Astrocyte of the spinal cord (primary cell): Measurements from ENCODE around the gene NLRP6.
"Not testable (repeated sequence)": the region's sequence is repeated elsewhere in the genome, so short reads cannot be mapped to it uniquely, and the experiment has no call there.

Experiments
- DNase-seq: peaks from one replicate; pipeline ENCODE4 v3.0.0; 2011; ENCODE audit warnings: low read depth, low spot score
- H3K4me3 ChIP-seq: 2 replicates; pipeline ENCODE4 v1.5.1; 2011; ENCODE audit warnings: low read depth, mild to moderate bottlenecking, low read length, moderate library complexity
- CTCF ChIP-seq: IDR thresholded peaks from 2 replicates; pipeline ENCODE4 v1.5.1; 2012; ENCODE audit warnings: low read depth, mild to moderate bottlenecking, low read length, inconsistent platforms
- in situ Hi-C: cut with HindIII; loops from 2 replicates; pipeline ENCODE4 v1.10.0; 2017; ENCODE audit warnings: low sequenced_read_pairs

NLRP6 gene

GRCh38 chr11:282171-282570 lies 4.0 kb downstream of the NLRP6 start:
- no peak overlapping the region for H3K4me3 ChIP-seq
- DNase-seq: no peak

GRCh38 chr11:282630-283360 lies 4.6 kb downstream of the NLRP6 start:
- no peak overlapping the region for H3K4me3 ChIP-seq
- no peak for TF ChIP-seq CTCF
- in situ Hi-C loops: no loop called here
- no peak for DNase-seq

More at GRCh38 chr11:282171-282570, 4.0 kb downstream of the NLRP6 start:
- in situ Hi-C loops: no loop called here
- TF ChIP-seq CTCF: no peak

GRCh38 chr11:283405-284104 lies 5.3 kb downstream of the NLRP6 start:
- no peak overlapping the region for H3K4me3 ChIP-seq
- DNase-seq: no peak
- in situ Hi-C loops: no loop called here
- no peak for TF ChIP-seq CTCF

- no peak for TF ChIP-seq CTCF
- in situ Hi-C loops: no loop called here
- H3K4me3 ChIP-seq: no peak overlapping the region
These were observed 6.2 kb downstream of the NLRP6 start for GRCh38 chr11:284105-285020.

GRCh38 chr11:285021-285893 lies 7.0 kb downstream of the NLRP6 start:
- in situ Hi-C loops: no loop called here
- TF ChIP-seq CTCF: no peak
- no peak for DNase-seq
- H3K4me3 ChIP-seq: no peak overlapping the region

More at GRCh38 chr11:284105-285020, 6.2 kb downstream of the NLRP6 start:
- DNase-seq: no peak

- TF ChIP-seq CTCF: no peak
- DNase-seq: no peak
- H3K4me3 ChIP-seq: no peak overlapping the region
These were observed 7.7 kb downstream of the NLRP6 start for GRCh38 chr11:285894-286220.

GRCh38 chr11:286977-287820 lies 9.0 kb downstream of the NLRP6 start:
- H3K4me3 ChIP-seq, DNase-seq, in situ Hi-C loops: not testable (repeated sequence)

More at GRCh38 chr11:285894-286220, 7.7 kb downstream of the NLRP6 start:
- in situ Hi-C loops: no loop called here
